Choroid plexus epithelial cell (primary cell): ENCODE measurements around the gene JAGN1.
"Not testable (repeated sequence)": the region's sequence is repeated elsewhere in the genome, so short reads cannot be mapped to it uniquely, and the experiment has no call there.

Source experiments
- DNase-seq: peaks from one replicate; pipeline ENCODE4 v3.0.0-alpha.2; 2010; ENCODE audit warnings: low read depth
- H3K4me3 ChIP-seq: 2 replicates; pipeline ENCODE4 v1.5.1; 2011; ENCODE audit warnings: low read depth, mild to moderate bottlenecking, control low read depth, low read length, moderate library complexity
- TF ChIP-seq, protein P1 (sequence below): conservative IDR thresholded peaks from 2 replicates; pipeline ENCODE4 v1.5.1; 2011; ENCODE audit warnings: low read depth, mild to moderate bottlenecking, control low read depth, inconsistent platforms, low read length, moderate library complexity

Gene JAGN1

GRCh38 chr3:9933561-9934234 is 43.3 kb downstream of the JAGN1 start, which contains the start of gene CRELD1:
Gene CRELD1 (plus strand): TSS chr3:9933834. CDS start chr3:9934439, 605 bp downstream.
- peak; percentile 97 for DNase-seq
- TF ChIP-seq, protein P1, sequence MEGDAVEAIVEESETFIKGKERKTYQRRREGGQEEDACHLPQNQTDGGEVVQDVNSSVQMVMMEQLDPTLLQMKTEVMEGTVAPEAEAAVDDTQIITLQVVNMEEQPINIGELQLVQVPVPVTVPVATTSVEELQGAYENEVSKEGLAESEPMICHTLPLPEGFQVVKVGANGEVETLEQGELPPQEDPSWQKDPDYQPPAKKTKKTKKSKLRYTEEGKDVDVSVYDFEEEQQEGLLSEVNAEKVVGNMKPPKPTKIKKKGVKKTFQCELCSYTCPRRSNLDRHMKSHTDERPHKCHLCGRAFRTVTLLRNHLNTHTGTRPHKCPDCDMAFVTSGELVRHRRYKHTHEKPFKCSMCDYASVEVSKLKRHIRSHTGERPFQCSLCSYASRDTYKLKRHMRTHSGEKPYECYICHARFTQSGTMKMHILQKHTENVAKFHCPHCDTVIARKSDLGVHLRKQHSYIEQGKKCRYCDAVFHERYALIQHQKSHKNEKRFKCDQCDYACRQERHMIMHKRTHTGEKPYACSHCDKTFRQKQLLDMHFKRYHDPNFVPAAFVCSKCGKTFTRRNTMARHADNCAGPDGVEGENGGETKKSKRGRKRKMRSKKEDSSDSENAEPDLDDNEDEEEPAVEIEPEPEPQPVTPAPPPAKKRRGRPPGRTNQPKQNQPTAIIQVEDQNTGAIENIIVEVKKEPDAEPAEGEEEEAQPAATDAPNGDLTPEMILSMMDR: no peak
- peak within 1 kb of the TSS; percentile 83 for H3K4me3 ChIP-seq

DNA sequence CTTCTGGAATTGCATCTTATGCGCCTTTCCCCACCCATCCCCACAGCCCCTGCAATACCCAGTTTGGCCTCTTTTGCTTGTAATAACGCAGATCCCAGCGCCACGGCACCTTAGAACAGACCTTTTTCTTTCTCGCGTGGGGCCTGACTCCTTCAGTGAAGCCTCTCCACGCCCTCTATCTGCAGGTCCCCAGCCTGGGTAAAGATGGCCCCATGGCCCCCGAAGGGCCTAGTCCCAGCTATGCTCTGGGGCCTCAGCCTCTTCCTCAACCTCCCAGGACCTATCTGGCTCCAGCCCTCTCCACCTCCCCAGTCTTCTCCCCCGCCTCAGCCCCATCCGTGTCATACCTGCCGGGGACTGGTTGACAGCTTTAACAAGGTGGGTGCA is 43.8 kb downstream of the JAGN1 start:
- TF ChIP-seq, protein P1: peak; percentile 45
- peak; percentile 64 for DNase-seq
- H3K4me3 ChIP-seq: peak overlapping the region; percentile 83

- TF ChIP-seq, protein P1: no peak
- no peak for DNase-seq
- H3K4me3 ChIP-seq: no peak overlapping the region
Observed at GRCh38 chr3:9934993-9935392, 44.6 kb downstream of the JAGN1 start.

- no peak for DNase-seq
- TF ChIP-seq, protein P1: no peak
- H3K4me3 ChIP-seq: no peak overlapping the region
Observed at GRCh38 chr3:9935966-9936510, 45.6 kb downstream of the JAGN1 start.

DNA sequence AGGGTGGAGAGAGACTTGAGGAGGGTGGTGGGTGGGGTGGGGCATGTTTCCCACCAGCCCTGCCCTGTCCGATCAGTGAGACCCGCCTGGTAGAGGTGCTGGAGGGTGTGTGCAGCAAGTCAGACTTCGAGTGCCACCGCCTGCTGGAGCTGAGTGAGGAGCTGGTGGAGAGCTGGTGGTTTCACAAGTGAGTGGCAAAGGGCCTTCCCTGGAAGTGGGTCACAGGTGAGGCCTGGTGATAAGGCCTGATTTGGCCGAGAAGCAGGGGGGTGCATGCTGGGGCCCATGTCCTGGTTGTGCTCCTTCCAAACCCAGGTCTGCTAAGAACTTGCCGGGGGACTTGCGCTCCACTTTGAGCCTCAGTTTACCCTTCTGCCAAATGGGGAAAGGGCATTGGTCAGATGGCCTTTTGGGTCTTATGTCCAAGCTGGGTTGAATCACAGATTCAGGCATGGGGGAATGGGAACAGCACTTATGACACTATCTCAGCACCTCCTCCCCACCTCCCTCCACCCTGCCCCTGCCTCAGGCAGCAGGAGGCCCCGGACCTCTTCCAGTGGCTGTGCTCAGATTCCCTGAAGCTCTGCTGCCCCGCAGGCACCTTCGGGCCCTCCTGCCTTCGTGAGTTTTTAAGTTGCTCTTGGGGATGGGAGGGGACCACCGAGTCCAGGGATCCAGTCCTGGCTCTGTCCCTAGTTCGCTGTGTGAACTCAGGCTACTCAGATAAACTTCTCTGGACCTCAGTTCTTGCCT is 47.3 kb downstream of the JAGN1 start:
- DNase-seq: no peak
- H3K4me3 ChIP-seq: no peak overlapping the region
- TF ChIP-seq, protein P1: no peak

DNA sequence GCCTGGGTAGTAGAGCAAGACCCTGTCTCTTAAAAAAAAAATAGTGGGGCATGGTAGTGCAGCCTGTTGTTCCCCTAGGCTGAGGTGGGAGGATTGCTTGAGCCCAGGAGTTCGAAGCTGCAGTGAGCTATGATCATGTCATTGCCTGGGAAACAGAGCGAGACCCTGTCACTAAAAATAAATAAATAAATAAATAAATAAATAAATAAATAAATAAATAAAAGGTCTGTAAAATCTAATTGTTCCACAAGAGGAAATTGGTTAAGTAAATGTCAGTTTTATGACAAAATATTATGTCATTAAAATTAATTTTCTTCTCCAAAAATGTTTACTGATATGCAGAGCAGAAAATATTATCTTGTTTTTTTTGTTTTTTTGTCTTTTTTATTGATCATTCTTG is 48.6 kb downstream of the JAGN1 start:
- H3K4me3 ChIP-seq: no peak overlapping the region
- TF ChIP-seq, protein P1: no peak
- no peak for DNase-seq

GRCh38 chr3:9939906-9940305 is 49.5 kb downstream of the JAGN1 start:
- not testable (repeated sequence) for H3K4me3 ChIP-seq, DNase-seq
